ENCODE measurements around the gene SREBF1. TPM values are rescaled to one million over a fixed set of nuclear protein-coding genes. Genes with fewer than 3 reads are reported as not detected.

The SREBF1 gene
- total RNA-seq = 31.4 and 35.9 TPM in 2 replicates

DNA sequence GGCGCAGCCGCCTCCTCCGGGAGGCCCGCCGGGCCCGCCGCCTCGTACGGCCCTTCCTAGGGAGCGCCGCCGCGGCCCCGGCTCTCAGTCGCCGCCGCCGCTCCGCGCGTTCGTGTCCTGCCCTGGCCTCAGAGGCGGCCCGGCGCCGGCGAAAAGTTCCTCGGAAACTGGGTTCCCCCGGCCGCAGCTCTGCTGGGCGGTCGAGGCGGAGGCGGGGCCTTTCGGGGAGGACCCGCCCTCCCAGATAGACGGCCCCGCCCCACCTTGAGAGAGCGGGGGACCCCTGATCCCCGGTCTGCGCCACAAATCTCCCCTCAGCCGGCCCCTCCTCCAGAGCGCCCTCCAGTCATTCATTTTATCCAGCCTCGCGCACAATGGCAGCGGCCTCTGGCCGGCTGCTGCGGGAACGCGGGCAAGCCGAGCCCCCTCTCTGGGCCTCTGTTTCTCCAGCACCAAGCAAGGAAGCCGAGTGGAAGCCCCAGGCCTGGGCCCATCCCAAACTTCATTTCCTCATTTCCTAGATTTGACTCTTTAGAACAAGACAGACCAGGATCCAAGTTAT is at the start of gene SREBF1:
Gene SREBF1, minus strand, starts transcription at position 169 of the 562 bp plus-strand sequence. CDS start 169 bp downstream, outside the sequence.

Other genes with a start within 250 kb of the SREBF1 start
- gene PEMT, start 245.3 kb downstream of the SREBF1 start, total RNA-seq = 15.4 and 23.7 TPM in 2 replicates
- gene RAI1, start 155.5 kb downstream of the SREBF1 start, total RNA-seq = 7.0 and 13.1 TPM in 2 replicates
- 11.8 and 30.0 TPM in 2 replicates for gene TOM1L2, start 135.4 kb upstream of the SREBF1 start, total RNA-seq
- 0.49 and 2.3 TPM in 2 replicates for gene DRC3, start 135.9 kb upstream of the SREBF1 start, total RNA-seq
- 15.5 and 20.4 TPM in 2 replicates for gene ATPAF2, start 202.2 kb upstream of the SREBF1 start, total RNA-seq
- gene GID4, start 202.4 kb upstream of the SREBF1 start, total RNA-seq = 4.2 and 8.1 TPM in 2 replicates